Measurements from ENCODE around the gene SLCO3A1. TPM values are rescaled to one million over a fixed set of nuclear protein-coding genes. Genes with fewer than 3 reads are reported as not detected.

The SLCO3A1 gene
- total RNA-seq (2014; rRNA removed; shearing (Covaris generic)), result 7.6 and 8.5 TPM in 2 replicates
- total RNA-seq (2022), result 40.0 and 47.3 TPM in 2 replicates
- percentile 82 among the genes with signal in this experiment for Bru-seq, nascent RNA
- BruChase-seq, experiment 1, labeled RNA remaining after a 6-hour chase, result percentile 79 among the genes with signal in this experiment
- percentile 78 among the genes with signal in this experiment for BruChase-seq, experiment 2, labeled RNA remaining after a 2-hour chase
- long read RNA-seq, full-length matches to known transcripts, result 53 of 76 reads
- long read RNA-seq, partial matches to known transcripts, result 7 of 76 reads
- long read RNA-seq, other reads (novel, unspliced or antisense), result 16 of 76 reads

GRCh38 chr15:91853511-91853947, at the start of gene SLCO3A1:
Gene SLCO3A1 (plus strand): TSS chr15:91853708.
- Histone ChIP-seq H2AFZ (ENCODE audit: low read length) (peak within 1 kb of the TSS; percentile 77), H3K4me1 (ENCODE audit: insufficient read depth, low read length, poor library complexity, severe bottlenecking) (peaks cover 40% of the 10 kb centered on the region), H3K9me2 (ENCODE audit: insufficient read depth, low read length) (no peaks in the 10 kb centered on the region), H3K4me2 (ENCODE audit: low read length) (peak within 1 kb of the TSS; percentile 98), H3K79me2 (ENCODE audit: insufficient read depth, low read depth, low read length) (peaks cover 46% of the 10 kb centered on the region; the same call in 1 of the 2 replicates), H3K27ac (ENCODE audit: low read depth, low read length, poor library complexity, severe bottlenecking) (peak within 1 kb of the TSS; percentile 95), H4K20me1 (ENCODE audit: insufficient read depth, low read length) (peaks cover 7% of the 10 kb centered on the region; the same call in 1 of the 2 replicates), H3K9me3 (ENCODE audit: low read length) (no peaks in the 10 kb centered on the region), H3K4me3 (ENCODE audit: low read depth, low read length, poor library complexity, severe bottlenecking) (peak within 1 kb of the TSS; percentile 84), H3K36me3 (ENCODE audit: insufficient read depth, low read length) (peaks cover 3% of the 10 kb centered on the region; the same call in 1 of the 2 replicates)
- intact Hi-C loops (cut with micrococcal nuclease; ENCODE audit: unreplicated experiment), result loop anchor here (1.0 to 10.0 kb wide), 5 partner anchors 121 to 1054 kb away; no protein-coding TSS in a partner anchor
- ChIA-PET CTCF (ENCODE audit: unreplicated experiment) (interaction anchor here (0.6 to 0.8 kb wide), 2 partner anchors 10 to 28 kb away, joined by 8 to 10 read pairs; no protein-coding TSS in a partner anchor), POLR2A (interaction anchor here (0.6 to 1.9 kb wide), 3 partner anchors 10 to 1007 kb away, joined by 3 to 10 read pairs (median 4); no protein-coding TSS in a partner anchor)
- TF ChIP-seq CTCF (conservative IDR thresholded peaks at IDR 0.05; ENCODE audit: low read length) (no peak), EZH2phosphoT487 (IDR thresholded peaks at IDR 0.05; ENCODE audit: borderline replicate concordance, low read depth, low read length) (no peak)
- BruUV-seq (replicated peaks), result no TSS peak
- DNase-seq (ENCODE audit: low spot score), result peak; percentile 78

DNA sequence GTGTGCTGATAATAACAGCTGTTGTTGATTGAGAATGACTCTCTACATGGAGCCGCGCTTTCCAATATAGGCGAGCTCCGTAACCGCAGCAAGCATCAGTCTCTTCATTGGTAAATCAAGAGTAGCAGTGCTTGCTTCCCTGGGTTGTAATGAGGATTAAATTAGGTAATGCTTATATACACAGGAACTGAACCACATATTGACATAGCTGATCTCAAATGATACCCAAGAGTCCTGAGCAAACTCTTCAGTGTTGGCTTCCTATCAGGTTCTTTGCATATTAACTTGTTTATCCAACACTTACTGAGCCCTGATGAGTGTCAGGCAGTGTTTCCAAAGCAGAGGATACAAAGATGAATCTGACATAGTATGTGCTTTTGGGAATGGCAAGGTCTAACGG, 46.4 kb upstream of the SLCO3A1 start:
- Histone ChIP-seq H3K27ac (ENCODE audit: low read depth, low read length, poor library complexity, severe bottlenecking) (no peak overlapping the region), H3K4me1 (ENCODE audit: insufficient read depth, low read length, poor library complexity, severe bottlenecking) (no peaks in the 10 kb centered on the region), H3K9me2 (ENCODE audit: insufficient read depth, low read length) (no peaks in the 10 kb centered on the region), H3K36me3 (ENCODE audit: insufficient read depth, low read length) (no peaks in the 10 kb centered on the region), H4K20me1 (ENCODE audit: insufficient read depth, low read length) (no peaks in the 10 kb centered on the region), H2AFZ (ENCODE audit: low read length) (no peak overlapping the region), H3K79me2 (ENCODE audit: insufficient read depth, low read depth, low read length) (no peaks in the 10 kb centered on the region), H3K4me3 (ENCODE audit: low read depth, low read length, poor library complexity, severe bottlenecking) (no peak overlapping the region), H3K9me3 (ENCODE audit: low read length) (no peaks in the 10 kb centered on the region), H3K4me2 (ENCODE audit: low read length) (no peak overlapping the region)
- ChIA-PET POLR2A (interaction anchor here (0.6 to 1.7 kb wide), 3 partner anchors 11 to 332 kb away, joined by 3 to 7 read pairs (median 4); no protein-coding TSS in a partner anchor), CTCF (ENCODE audit: unreplicated experiment) (no interaction called here)
- no peak for TF ChIP-seq EZH2phosphoT487 (IDR thresholded peaks at IDR 0.05; ENCODE audit: borderline replicate concordance, low read depth, low read length)
- TF ChIP-seq CTCF (conservative IDR thresholded peaks at IDR 0.05; ENCODE audit: low read length), result no peak
- intact Hi-C loops (cut with micrococcal nuclease; ENCODE audit: unreplicated experiment), result no loop called here
- no peak for DNase-seq (ENCODE audit: low spot score)
- no TSS peak for BruUV-seq (replicated peaks)

DNA sequence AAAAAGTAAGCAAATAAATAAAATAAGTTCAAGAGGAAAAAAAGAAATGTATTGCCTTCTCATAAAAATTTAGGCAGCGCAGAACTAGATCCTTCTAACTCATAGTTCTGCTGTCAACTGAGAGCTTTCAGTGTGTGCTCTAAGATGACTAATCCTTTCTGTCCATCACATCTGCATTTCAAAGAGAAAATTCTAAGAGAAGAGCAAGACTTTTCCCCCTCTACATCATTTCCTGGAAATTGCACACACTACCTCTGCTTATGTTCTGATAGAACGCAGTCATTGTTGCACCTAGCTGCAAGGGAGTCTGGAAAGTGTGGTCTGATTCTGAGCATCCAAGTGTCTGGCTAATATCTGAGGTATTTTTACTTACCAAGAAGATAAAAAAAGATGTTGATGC, 39.6 kb upstream of the SLCO3A1 start:
- DNase-seq (ENCODE audit: low spot score), result no peak
- ChIA-PET CTCF (ENCODE audit: unreplicated experiment) (no interaction called here), POLR2A (no interaction called here)
- H3K4me2 ChIP-seq (ENCODE audit: low read length), result no peak overlapping the region
- no TSS peak for BruUV-seq (replicated peaks)
- intact Hi-C loops (cut with micrococcal nuclease; ENCODE audit: unreplicated experiment), result no loop called here
- no peak overlapping the region for H3K27ac ChIP-seq (ENCODE audit: low read depth, low read length, poor library complexity, severe bottlenecking)
- H2AFZ ChIP-seq (ENCODE audit: low read length), result no peak overlapping the region
- TF ChIP-seq CTCF (conservative IDR thresholded peaks at IDR 0.05; ENCODE audit: low read length) (no peak), EZH2phosphoT487 (IDR thresholded peaks at IDR 0.05; ENCODE audit: borderline replicate concordance, low read depth, low read length) (no peak)
- H3K4me1 ChIP-seq (ENCODE audit: insufficient read depth, low read length, poor library complexity, severe bottlenecking), result no peaks in the 10 kb centered on the region
- H3K36me3 ChIP-seq (ENCODE audit: insufficient read depth, low read length), result no peaks in the 10 kb centered on the region
- H3K9me3 ChIP-seq (ENCODE audit: low read length), result no peaks in the 10 kb centered on the region
- H3K79me2 ChIP-seq (ENCODE audit: insufficient read depth, low read depth, low read length), result no peaks in the 10 kb centered on the region
- H3K4me3 ChIP-seq (ENCODE audit: low read depth, low read length, poor library complexity, severe bottlenecking), result no peak overlapping the region
- no peaks in the 10 kb centered on the region for H3K9me2 ChIP-seq (ENCODE audit: insufficient read depth, low read length)
- no peaks in the 10 kb centered on the region for H4K20me1 ChIP-seq (ENCODE audit: insufficient read depth, low read length)
